T-cell (primary cell): Measurements from ENCODE around the gene CALCA. TPM values are rescaled to one million over a fixed set of nuclear protein-coding genes. Genes with fewer than 3 reads are reported as not detected.

Experiments
- ATAC-seq, 4 experiments: fragments of 200-7000 bp in 3 of 4; fragments of 150-1000 bp in 1 of 4; cut with Tn5 transposase; replicated peaks in 1 of 4; 1 replicate in 3 of 4; 2 replicates in 1 of 4; pipeline ENCODE4 v1.10.0; 2021; ENCODE audit warnings: moderate library complexity in 3 of 4, mild to moderate bottlenecking in 2 of 4, moderate number of reproducible peaks in 1 of 4
- CTCF ChIA-PET, 2 donors: fragments of 300-600 bp; sonication (Branson Sonifier 250); formaldehyde crosslinking; loops; one replicate each; lab custom pipeline; 2022; ENCODE audit warnings: antibody characterized with exemption in 2 of 2; lab: Charles Lee
- POLR2A ChIA-PET, 2 donors: fragments of 300-600 bp; sonication (Branson Sonifier 250); formaldehyde crosslinking; loops; one replicate each; lab custom pipeline; 2022; ENCODE audit warnings: antibody characterized with exemption in 2 of 2; lab: Charles Lee
- DNase-seq, 35 experiments: peaks; one replicate each; pipeline versions ENCODE4 v3.0.0 to v3.0.0-alpha.2; 2013 to 2023
- H3K27ac ChIP-seq: one replicate; pipeline ENCODE4 v1.5.1; 2013; ENCODE audit warnings: low read length
- H3K27me3 ChIP-seq, 2 experiments: replicated peaks in 1 of 2; 1 replicate in 1 of 2; 2 replicates in 1 of 2; pipeline versions ENCODE4 v1.6.1 to v1.7.0; 2013; ENCODE audit warnings: low read length in 1 of 2, mixed read lengths in 1 of 2; ENCODE audit not compliant: control insufficient read depth in 2 of 2, insufficient read depth in 2 of 2; ENCODE audit errors: extremely low read depth in 1 of 2
- H3K36me3 ChIP-seq, 2 donors: 1 replicate in 1 of 2; 2 replicates in 1 of 2; pipeline versions ENCODE4 v1.6.1 to v1.7.0; 2013; ENCODE audit warnings: low read length in 1 of 2; ENCODE audit not compliant: control insufficient read depth in 2 of 2, insufficient read depth in 1 of 2; ENCODE audit errors: extremely low read depth in 1 of 2
- H3K4me1 ChIP-seq, 2 experiments: 1 replicate in 1 of 2; 2 replicates in 1 of 2; pipeline versions ENCODE4 v1.6.1 to v1.7.0; 2013; ENCODE audit warnings: low read length in 2 of 2, mixed read lengths in 1 of 2; ENCODE audit not compliant: insufficient read depth in 2 of 2, control insufficient read depth in 1 of 2; ENCODE audit errors: extremely low read depth in 1 of 2
- H3K4me3 ChIP-seq, 2 donors: 1 replicate in 1 of 2; 2 replicates in 1 of 2; pipeline versions ENCODE4 v1.5.1 to v1.7.0; 2013; ENCODE audit warnings: mild to moderate bottlenecking in 2 of 2, low read length in 1 of 2, moderate library complexity in 1 of 2; ENCODE audit not compliant: control insufficient read depth in 1 of 2; ENCODE audit errors: extremely low read depth in 1 of 2
- H3K9me3 ChIP-seq: 2 replicates; pipeline ENCODE4 v1.7.0; 2013
- H3K27ac Mint-ChIP-seq, 2 donors: one replicate each; pipeline ENCODE4 v1.8.0; 2020 to 2021; ENCODE audit warnings: mild to moderate bottlenecking in 2 of 2, mixed read lengths in 2 of 2
- H3K27me3 Mint-ChIP-seq, 2 donors: one replicate each; pipeline ENCODE4 v1.8.0; 2021 to 2022; ENCODE audit warnings: mixed read lengths in 2 of 2
- H3K36me3 Mint-ChIP-seq: one replicate; pipeline ENCODE4 v1.8.0; 2021; ENCODE audit warnings: mixed read lengths
- H3K4me1 Mint-ChIP-seq, 3 donors: one replicate each; pipeline ENCODE4 v1.8.0; 2020 to 2022; ENCODE audit warnings: mixed read lengths in 3 of 3, mild to moderate bottlenecking in 1 of 3
- H3K4me3 Mint-ChIP-seq, 3 donors: one replicate each; pipeline ENCODE4 v1.8.0; 2020 to 2022; ENCODE audit warnings: mild to moderate bottlenecking in 3 of 3, mixed read lengths in 3 of 3, moderate library complexity in 3 of 3
- H3K9me3 Mint-ChIP-seq, 3 donors: one replicate each; pipeline ENCODE4 v1.8.0; 2020 to 2022; ENCODE audit warnings: mixed read lengths in 3 of 3
- WGBS: methylation state at CpG from one replicate; pipeline ENCODE4 v1.1.5; 2013; ENCODE audit warnings: missing lambda C conversion rate; ENCODE audit not compliant: insufficient coverage; 5-methylcytosine and 5-hydroxymethylcytosine counted together
- total RNA-seq, 35 experiments: library from RNA in 6 of 35; stranded (reverse) in 6 of 35; fragments of 120-200 nt in 1 of 35; gene quantifications; one replicate each; pipeline versions ENCODE4 v1.2.1 to v1.2.4 and lab custom pipeline; 2013 to 2026

CALCA gene
- total RNA-seq, 5 donors from 2014 or later (not counting 1 experiment from before 2014, with no cell fraction given): not detected

DNA sequence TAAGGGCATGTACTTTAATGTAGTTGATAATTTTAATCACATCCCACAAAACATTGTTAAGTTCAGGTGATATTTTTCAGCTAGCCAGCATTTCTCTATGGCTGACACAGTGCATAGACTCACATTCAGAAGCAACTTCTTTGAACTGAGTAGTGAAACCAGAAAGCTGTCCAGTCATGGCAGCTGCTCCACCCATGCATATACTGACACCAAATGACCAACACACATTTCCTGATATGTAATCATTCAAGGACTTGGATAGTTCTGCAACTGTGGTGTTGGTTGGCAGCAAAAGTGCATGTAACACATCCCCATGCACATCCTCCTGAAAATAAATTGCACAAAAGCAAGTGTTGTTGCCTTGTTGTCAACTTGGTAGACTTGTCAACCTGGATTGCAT, 39.7 kb downstream of the CALCA start:
- ATAC-seq: no peak
- CTCF ChIA-PET: no interaction called here

DNA sequence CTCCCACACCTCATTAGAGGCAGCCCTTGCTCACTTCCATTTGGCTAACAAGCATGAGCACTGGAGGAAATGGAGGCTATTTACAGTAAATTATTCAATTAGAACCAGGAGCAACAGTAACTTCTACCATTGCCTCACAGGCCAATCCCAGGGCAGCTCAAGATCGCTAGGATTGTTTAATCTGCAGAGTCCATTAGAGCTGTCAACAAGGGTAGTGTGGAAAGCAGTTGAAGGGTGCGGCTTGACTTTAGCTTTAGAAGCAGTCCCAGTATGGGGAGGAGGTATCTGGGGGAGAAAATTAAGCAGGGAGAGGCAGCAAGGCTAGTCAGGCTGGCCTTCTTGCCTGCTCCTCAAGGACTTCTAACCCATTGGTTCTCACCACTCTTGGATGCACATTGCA, 41.8 kb downstream of the CALCA start:
- H3K27me3 Mint-ChIP-seq: no peaks in the 10 kb centered on the region
- H3K9me3 Mint-ChIP-seq: peaks cover 0 to 10% (median 3%) of the 10 kb centered on the region in 3 donors
- DNase-seq (no peak), ATAC-seq (no peak)
- no peaks in the 10 kb centered on the region for H3K4me1 ChIP-seq
- no peak overlapping the region for H3K27ac Mint-ChIP-seq
- no CpG with 5 or more reads among the region's 2 CpGs for WGBS
- H3K27ac ChIP-seq: no peak overlapping the region
- H3K4me1 Mint-ChIP-seq: no peaks in the 10 kb centered on the region
- H3K4me3 Mint-ChIP-seq: no peak overlapping the region
- peaks cover 20% of the 10 kb centered on the region for H3K36me3 Mint-ChIP-seq
- POLR2A ChIA-PET: no interaction called here
- no peaks in the 10 kb centered on the region for H3K9me3 ChIP-seq
- H3K4me3 ChIP-seq: no peak overlapping the region
- H3K36me3 ChIP-seq: no peaks in the 10 kb centered on the region
- H3K27me3 ChIP-seq: no peaks in the 10 kb centered on the region
- CTCF ChIA-PET: no interaction called here

More for the DNA sequence above, 39.7 kb downstream of the CALCA start:
- DNase-seq: no peak
- Histone ChIP-seq H3K27ac (no peak overlapping the region), H3K36me3 (no peaks in the 10 kb centered on the region), H3K9me3 (no peaks in the 10 kb centered on the region), H3K4me3 (no peak overlapping the region), H3K4me1 (no peaks in the 10 kb centered on the region), H3K27me3 (no peaks in the 10 kb centered on the region)
- Mint-ChIP-seq H3K36me3 (peaks cover 16% of the 10 kb centered on the region), H3K27me3 (no peaks in the 10 kb centered on the region), H3K9me3 (peaks cover 0 to 10% (median 3%) of the 10 kb centered on the region in 3 donors), H3K4me3 (no peak overlapping the region), H3K4me1 (no peaks in the 10 kb centered on the region), H3K27ac (no peak overlapping the region)
- POLR2A ChIA-PET: no interaction called here

DNA sequence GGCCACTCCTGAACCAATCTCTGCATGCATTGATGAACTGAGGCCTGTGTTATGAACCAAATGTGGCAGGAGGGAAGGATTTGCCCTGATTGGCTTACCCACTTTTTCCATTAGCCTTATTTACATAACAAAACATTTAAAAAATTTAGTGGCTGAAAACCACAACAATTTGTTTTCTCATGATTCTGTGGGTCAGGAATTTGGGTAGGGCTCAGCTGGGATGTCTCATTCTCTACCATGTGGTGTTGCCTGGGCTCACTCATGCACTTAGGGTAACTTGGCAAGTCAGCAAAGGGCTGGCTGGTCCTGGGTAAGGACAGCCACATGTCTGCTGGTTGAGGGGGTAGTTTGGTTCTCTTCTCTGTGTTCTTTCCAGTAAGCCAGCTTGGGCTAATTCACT, 45.0 kb downstream of the CALCA start:
- H3K36me3 Mint-ChIP-seq: peaks cover 16% of the 10 kb centered on the region
- Histone ChIP-seq H3K4me3 (no peak overlapping the region), H3K27ac (no peak overlapping the region), H3K36me3 (no peaks in the 10 kb centered on the region), H3K27me3 (no peaks in the 10 kb centered on the region), H3K4me1 (no peaks in the 10 kb centered on the region), H3K9me3 (no peaks in the 10 kb centered on the region)
- H3K27me3 Mint-ChIP-seq: peaks cover 2 to 3% of the 10 kb centered on the region in 2 donors
- CTCF ChIA-PET: interaction anchor here in 1 of 2 donors (0.6 kb wide), 1 partner anchor 83 kb away, joined by 3 read pairs; no protein-coding TSS in a partner anchor
- H3K4me1 Mint-ChIP-seq: no peaks in the 10 kb centered on the region
- H3K27ac Mint-ChIP-seq: no peak overlapping the region
- ATAC-seq: no peak
- peaks cover 0 to 10% (median 3%) of the 10 kb centered on the region in 3 donors for H3K9me3 Mint-ChIP-seq
- DNase-seq: no peak
- POLR2A ChIA-PET: no interaction called here
- no peak overlapping the region for H3K4me3 Mint-ChIP-seq

DNA sequence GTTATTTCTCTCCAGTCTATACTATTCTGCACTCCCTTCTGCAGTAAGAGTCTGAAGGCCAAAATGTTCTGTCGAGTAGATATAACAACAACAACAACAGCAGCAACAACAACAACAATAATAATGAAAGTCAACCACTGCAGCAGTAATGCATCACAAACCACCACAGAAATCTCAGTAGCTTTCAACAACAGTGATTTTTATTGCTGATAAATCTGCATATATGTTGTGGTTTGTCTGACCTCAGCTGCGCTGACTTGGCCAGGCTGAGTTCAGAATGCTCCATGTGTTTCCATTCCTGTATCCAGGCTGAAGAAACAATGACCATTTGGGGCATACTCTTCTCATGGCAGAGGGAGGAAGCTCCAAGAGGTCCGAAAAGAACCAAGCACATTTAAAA, 47.8 kb downstream of the CALCA start:
- POLR2A ChIA-PET: interaction anchor here in 1 of 2 donors (0.7 kb wide), 1 partner anchor 379 kb away, joined by 4 read pairs; no protein-coding TSS in a partner anchor
- Histone ChIP-seq H3K4me3 (no peak overlapping the region), H3K27ac (no peak overlapping the region), H3K36me3 (no peaks in the 10 kb centered on the region), H3K9me3 (no peaks in the 10 kb centered on the region), H3K4me1 (no peaks in the 10 kb centered on the region), H3K27me3 (no peaks in the 10 kb centered on the region)
- no peak overlapping the region for H3K27ac Mint-ChIP-seq
- ATAC-seq: no peak
- WGBS: 75% methylated on average over 1 of the region's 3 CpGs
- peaks cover 9% of the 10 kb centered on the region for H3K36me3 Mint-ChIP-seq
- no peak overlapping the region for H3K4me3 Mint-ChIP-seq
- peaks cover 2 to 3% of the 10 kb centered on the region in 2 donors for H3K27me3 Mint-ChIP-seq
- H3K9me3 Mint-ChIP-seq: peaks cover 0 to 10% (median 3%) of the 10 kb centered on the region in 3 donors
- DNase-seq: no peak
- CTCF ChIA-PET: interaction anchor here (0.6 to 1.0 kb wide), 2 partner anchors 16 to 17 kb away, joined by 3 to 5 read pairs; no protein-coding TSS in a partner anchor
- H3K4me1 Mint-ChIP-seq: no peaks in the 10 kb centered on the region

Other genes with a start within 250 kb of the CALCA start
- gene CYP2R1, start 80.1 kb downstream of the CALCA start, total RNA-seq: 10 to 100 TPM; 17.9 to 23.3 (median 19.1) TPM
- 1 to 10 TPM in 1 of 5 donors, under 1 TPM in 4; 0.58 to 1.0 (median 0.72) TPM for gene CALCB, start 101.2 kb upstream of the CALCA start, total RNA-seq
- gene INSC, start 142.6 kb upstream of the CALCA start, total RNA-seq: under 1 TPM in 2 of 5 donors, not detected in 3; 0.44 to 0.53 TPM